Heart left ventricle (tissue), 13 donors: Measurements from ENCODE around the gene BAZ1B.

Experiments
- POLR2A ChIP-seq, 2 donors: fragments of 450-650 bp; IDR thresholded peaks; one replicate each; pipeline ENCODE4 v1.6.1; 2017; ENCODE audit warnings: antibody characterized with exemption in 2 of 2, mild to moderate bottlenecking in 2 of 2, moderate library complexity in 2 of 2
- TF ChIP-seq, protein P1 (sequence below), 12 donors: fragments of 200-600 bp; sonication (generic) in 4 of 12; IDR thresholded peaks; one replicate each; pipeline versions ENCODE4 v1.5.0 to v1.8.0; 2018 to 2022; ENCODE audit warnings: antibody characterized with exemption in 12 of 12, mild to moderate bottlenecking in 5 of 12
- donor health status: ischemic (EF 13 %, LVEDD 7.1; RV severe dilation, severe dysfunction).
- donor health status: DM: no; HTN: yes; CAD: no.
- donor health status: DM: no; HTN: no; CAD: no.
- donor health status: ischemic (EF 25% LVEDD 6.9; RV normal size, moderate dysfunction).
- donor health status: ischemic (EF 25% LVEDD 5.7; RV mildly dilated, moderate dysfunction).
- donor health status: ischemic (EF 35%, LVEDD 5.7; RV mildly dilated, moderate dysfunction).
- donor health status: nonischemic (EF 11% LVEDD 7.7; RV severe dilation, severe dysfunction).
- donor health status: DM: yes; HTN: yes; CAD: no.
- donor health status: PGD.
- donor health status: ischemic (EF 29% LVEDD 5.4; RV normal size, mild dysfunction).
- donor health status: nonischemic (EF 23%, LVEDD 6.1; RV moderate dilation, normal function).

DNA sequence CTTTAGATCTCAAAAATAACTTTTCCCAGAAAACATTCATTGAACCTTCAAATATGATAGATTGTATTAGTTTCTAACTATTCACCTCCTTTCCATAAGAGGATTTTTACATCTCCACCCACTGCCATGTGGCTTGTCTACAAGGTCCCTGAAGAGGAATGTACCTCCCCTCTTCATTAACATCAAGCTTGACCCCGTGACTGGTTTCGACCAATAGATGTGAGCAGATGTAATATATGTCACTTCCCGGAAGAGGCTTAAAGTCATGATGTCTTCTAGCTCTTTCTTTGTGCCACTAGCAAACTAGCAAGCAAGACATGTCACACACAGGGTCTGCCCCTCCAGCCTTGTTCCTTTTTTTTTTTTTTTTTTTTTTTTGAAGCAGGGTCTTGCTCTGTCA is 6.9 kb downstream of the BAZ1B start:
- TF ChIP-seq, protein P1, sequence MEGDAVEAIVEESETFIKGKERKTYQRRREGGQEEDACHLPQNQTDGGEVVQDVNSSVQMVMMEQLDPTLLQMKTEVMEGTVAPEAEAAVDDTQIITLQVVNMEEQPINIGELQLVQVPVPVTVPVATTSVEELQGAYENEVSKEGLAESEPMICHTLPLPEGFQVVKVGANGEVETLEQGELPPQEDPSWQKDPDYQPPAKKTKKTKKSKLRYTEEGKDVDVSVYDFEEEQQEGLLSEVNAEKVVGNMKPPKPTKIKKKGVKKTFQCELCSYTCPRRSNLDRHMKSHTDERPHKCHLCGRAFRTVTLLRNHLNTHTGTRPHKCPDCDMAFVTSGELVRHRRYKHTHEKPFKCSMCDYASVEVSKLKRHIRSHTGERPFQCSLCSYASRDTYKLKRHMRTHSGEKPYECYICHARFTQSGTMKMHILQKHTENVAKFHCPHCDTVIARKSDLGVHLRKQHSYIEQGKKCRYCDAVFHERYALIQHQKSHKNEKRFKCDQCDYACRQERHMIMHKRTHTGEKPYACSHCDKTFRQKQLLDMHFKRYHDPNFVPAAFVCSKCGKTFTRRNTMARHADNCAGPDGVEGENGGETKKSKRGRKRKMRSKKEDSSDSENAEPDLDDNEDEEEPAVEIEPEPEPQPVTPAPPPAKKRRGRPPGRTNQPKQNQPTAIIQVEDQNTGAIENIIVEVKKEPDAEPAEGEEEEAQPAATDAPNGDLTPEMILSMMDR (IDR thresholded peaks at IDR 0.05): no peak
- no peak for TF ChIP-seq POLR2A (IDR thresholded peaks at IDR 0.05)
